ENCODE data around the gene UNC5B. TPM values are rescaled to one million over a fixed set of nuclear protein-coding genes. Genes with fewer than 3 reads are reported as not detected.

The UNC5B gene
- total RNA-seq, 4 donors from 2014 or later = 3.9 to 7.1 (median 5.7) TPM

DNA sequence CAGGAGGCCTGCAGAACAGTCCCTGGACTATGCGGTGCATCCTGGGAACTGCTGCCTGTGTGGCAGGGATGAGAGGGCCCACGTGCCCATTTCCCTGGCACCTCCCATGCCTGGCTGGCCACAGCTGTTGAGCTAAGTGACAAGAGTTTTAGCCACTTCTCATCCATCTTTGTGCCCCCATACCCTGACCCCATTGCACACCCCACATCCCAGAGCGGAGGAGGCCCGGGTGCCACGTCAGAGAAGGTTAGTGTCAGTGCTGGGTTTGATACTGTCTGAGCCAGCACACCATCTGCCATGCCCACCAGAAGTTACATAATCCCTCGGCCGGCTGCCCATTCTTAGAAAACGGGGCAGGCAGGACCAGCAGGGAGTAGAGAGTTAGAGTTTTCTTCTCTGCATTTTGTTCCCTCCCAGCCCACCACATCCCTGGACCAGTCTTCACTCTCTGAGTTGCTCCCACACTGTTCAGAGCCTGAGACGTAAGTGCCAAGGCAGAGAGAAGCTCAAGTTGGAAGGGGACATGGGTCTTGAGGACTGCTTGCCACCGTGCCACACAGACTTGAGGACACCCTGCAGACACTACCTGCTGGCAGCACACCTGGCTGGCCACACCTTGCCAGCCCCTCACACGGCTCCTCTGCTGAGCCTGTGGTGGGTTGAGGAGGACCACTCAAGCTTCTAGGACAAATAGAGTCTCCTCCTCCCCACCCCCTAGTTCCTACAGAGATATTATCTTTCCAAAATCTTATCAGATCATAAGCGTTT is 13.1 kb downstream of the UNC5B start:
- Histone ChIP-seq H3K36me3 (no peaks in the 10 kb centered on the region), H3K4me3 (replicated peaks in 1 of 3) (no peak overlapping the region), H3K27me3 (no peaks in the 10 kb centered on the region), H3K9me3 (no peaks in the 10 kb centered on the region), H3K4me1 (no peaks in the 10 kb centered on the region), H3K27ac (no peak overlapping the region)
- TF ChIP-seq, protein P1, sequence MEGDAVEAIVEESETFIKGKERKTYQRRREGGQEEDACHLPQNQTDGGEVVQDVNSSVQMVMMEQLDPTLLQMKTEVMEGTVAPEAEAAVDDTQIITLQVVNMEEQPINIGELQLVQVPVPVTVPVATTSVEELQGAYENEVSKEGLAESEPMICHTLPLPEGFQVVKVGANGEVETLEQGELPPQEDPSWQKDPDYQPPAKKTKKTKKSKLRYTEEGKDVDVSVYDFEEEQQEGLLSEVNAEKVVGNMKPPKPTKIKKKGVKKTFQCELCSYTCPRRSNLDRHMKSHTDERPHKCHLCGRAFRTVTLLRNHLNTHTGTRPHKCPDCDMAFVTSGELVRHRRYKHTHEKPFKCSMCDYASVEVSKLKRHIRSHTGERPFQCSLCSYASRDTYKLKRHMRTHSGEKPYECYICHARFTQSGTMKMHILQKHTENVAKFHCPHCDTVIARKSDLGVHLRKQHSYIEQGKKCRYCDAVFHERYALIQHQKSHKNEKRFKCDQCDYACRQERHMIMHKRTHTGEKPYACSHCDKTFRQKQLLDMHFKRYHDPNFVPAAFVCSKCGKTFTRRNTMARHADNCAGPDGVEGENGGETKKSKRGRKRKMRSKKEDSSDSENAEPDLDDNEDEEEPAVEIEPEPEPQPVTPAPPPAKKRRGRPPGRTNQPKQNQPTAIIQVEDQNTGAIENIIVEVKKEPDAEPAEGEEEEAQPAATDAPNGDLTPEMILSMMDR (IDR thresholded peaks at IDR 0.05) = no peak
- TF ChIP-seq POLR2A (IDR thresholded peaks at IDR 0.05) = no peak
- intact Hi-C loops (cut with DNase I) = no loop called here
- WGBS, 2 donors = 69 to 81% methylated on average over 7 to 12 of the region's 12 CpGs
- DNase-seq = no peak

DNA sequence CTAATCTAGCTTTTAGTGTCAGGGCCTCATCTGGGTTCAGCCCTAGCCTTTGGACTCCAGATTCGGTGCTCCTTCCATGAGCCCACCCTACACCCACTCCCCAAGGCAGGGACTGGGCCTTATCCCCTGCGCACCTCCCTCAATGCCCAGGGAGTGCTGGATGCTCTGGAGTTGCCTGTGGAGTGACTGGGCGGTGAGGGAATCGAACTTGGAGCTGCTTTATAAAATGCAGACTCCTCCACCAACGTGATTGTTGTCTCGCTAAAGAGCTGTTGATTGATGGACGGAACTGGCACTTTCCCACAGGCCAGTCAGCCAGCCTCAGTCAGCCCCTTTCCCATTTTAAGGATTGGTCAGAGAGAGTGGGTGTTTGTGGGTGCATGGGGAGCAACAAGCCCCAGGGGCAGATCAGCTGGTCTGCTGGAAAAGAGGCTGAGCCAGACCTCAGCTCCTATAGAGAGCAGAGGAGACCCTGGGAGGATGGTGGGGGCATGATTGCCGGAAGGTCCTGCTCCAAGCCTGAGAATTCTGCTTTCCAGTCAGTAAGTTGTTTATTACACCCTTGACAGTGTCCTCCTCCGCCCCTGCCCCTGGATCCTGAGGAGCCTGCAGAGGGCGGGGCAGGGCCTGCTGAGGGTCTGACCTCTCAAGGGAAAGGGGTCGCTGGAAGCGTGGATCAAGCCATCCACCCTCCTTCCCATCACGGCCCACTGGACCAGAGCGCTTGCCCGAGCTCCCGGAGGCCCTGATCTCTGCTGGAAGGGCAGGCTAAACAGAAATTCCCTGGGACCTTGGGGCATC is 16.7 kb downstream of the UNC5B start:
- Histone ChIP-seq H3K27ac (no peak overlapping the region), H3K9me3 (no peaks in the 10 kb centered on the region), H3K36me3 (no peaks in the 10 kb centered on the region), H3K27me3 (no peaks in the 10 kb centered on the region), H3K4me1 (peaks cover 5 to 10% of the 10 kb centered on the region in 2 donors), H3K4me3 (replicated peaks in 1 of 3) (no peak overlapping the region)
- WGBS, 2 donors = 83 to 85% methylated on average over 15 to 16 of the region's 16 CpGs
- TF ChIP-seq, protein P1 (IDR thresholded peaks at IDR 0.05) = no peak
- no peak for TF ChIP-seq POLR2A (IDR thresholded peaks at IDR 0.05)
- DNase-seq = no peak
- intact Hi-C loops (cut with DNase I) = no loop called here

DNA sequence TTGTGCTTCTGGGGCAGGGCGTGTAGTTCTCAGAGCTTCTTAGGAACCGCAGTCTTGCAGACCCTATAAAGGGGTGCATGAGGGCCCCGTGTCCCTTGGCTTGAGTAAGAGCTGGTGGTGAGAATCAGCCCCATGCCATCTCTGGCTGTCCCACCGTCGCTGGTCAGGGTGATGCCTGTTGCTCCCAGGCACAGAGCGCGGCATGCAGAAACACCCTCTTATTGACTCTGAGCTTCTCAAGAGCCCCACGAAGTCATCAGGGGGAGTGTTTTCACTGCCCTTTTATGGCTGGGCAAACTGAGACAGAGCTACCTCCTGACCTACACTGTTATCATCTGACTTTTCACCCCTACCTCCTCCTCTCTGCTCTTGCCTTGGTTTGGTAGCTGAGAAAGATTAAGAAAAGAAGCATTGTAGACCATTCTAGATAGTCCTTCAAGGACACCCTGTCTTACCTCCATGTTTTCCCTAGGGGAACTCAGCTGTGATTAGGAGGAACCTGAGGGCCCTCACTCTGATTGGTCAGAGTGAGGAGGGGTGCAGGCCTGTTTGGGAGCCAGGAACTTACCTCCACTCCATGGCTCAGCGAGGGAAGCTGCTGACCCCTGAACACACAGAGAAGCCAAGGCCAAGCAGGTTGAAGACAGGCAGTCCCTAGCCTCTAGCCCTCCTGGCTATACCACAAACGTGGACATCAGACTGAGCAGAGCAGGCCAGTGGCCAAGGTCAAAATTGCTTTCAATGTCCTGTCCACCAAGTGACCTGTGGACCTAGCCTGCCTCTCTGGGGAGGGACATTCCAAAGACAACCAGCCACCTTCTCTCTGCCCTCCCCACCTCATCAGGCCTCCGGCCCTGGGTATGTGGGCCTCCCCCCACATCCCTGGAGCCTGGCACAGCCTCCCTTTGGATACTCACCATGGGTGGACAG is 17.6 kb downstream of the UNC5B start:
- H3K27ac ChIP-seq = no peak overlapping the region
- peaks cover 5 to 17% of the 10 kb centered on the region in 2 donors for H3K4me1 ChIP-seq
- no peak overlapping the region for H3K4me3 ChIP-seq (replicated peaks in 1 of 3)
- no peak for DNase-seq
- WGBS, 2 donors = 75 to 77% methylated on average over 11 of the region's 11 CpGs
- intact Hi-C loops (cut with DNase I) = no loop called here
- no peaks in the 10 kb centered on the region for H3K36me3 ChIP-seq
- no peaks in the 10 kb centered on the region for H3K9me3 ChIP-seq
- TF ChIP-seq, protein P1 (IDR thresholded peaks at IDR 0.05) = no peak
- no peak for TF ChIP-seq POLR2A (IDR thresholded peaks at IDR 0.05)
- H3K27me3 ChIP-seq = no peaks in the 10 kb centered on the region

DNA sequence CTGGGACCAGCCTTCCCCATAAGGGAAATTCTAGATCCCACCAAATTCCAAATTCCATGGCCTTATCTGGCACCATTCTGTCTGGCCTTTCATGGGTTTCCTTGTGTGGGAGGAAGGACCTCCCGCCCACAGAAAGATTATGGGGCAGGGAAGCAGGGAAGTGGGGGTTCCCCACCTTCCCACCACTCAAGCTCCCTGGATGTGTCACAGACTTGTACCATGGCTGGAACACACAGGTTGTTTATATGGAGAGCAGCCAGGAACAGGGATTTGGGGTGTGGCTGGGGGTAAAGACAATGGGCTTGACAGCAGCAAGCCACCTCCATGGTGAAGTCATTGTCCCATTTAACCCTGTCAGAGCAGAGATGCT is 18.3 kb downstream of the UNC5B start:
- Histone ChIP-seq H3K4me3 (replicated peaks in 1 of 3) (no peak overlapping the region), H3K36me3 (no peaks in the 10 kb centered on the region), H3K27me3 (no peaks in the 10 kb centered on the region), H3K27ac (no peak overlapping the region), H3K4me1 (peaks cover 5 to 24% of the 10 kb centered on the region in 2 donors), H3K9me3 (no peaks in the 10 kb centered on the region)
- DNase-seq = no peak
- intact Hi-C loops (cut with DNase I) = no loop called here
- TF ChIP-seq, protein P1 (IDR thresholded peaks at IDR 0.05) = no peak
- no peak for TF ChIP-seq POLR2A (IDR thresholded peaks at IDR 0.05)
- 82 to 92% methylated on average over 1 of the region's 1 CpG for WGBS, 2 donors

Data from thyroid gland (tissue), 4 donors.